Liver (tissue), 9 donors: ENCODE data around the gene KLF8. TPM values are rescaled to one million over a fixed set of nuclear protein-coding genes. Genes with fewer than 3 reads are reported as not detected.

ENCODE experiments used
- DNase-seq: peaks from one replicate; pipeline ENCODE4 v3.0.0-alpha.2; 2017; ENCODE audit warnings: low spot score
- H3K27ac ChIP-seq, 2 donors: one replicate each; pipeline ENCODE4 v1.7.0; 2013; ENCODE audit warnings: inconsistent platforms in 2 of 2, low read length in 2 of 2, control low read depth in 1 of 2, low read depth in 1 of 2, mild to moderate bottlenecking in 1 of 2
- H3K27me3 ChIP-seq, 4 donors: one replicate each; pipeline versions ENCODE4 v1.6.1 to v1.7.0; 2013; ENCODE audit warnings: low read length in 3 of 4, inconsistent platforms in 1 of 4, mild to moderate bottlenecking in 1 of 4, moderate library complexity in 1 of 4; ENCODE audit not compliant: control insufficient read depth in 4 of 4, insufficient read depth in 4 of 4
- H3K36me3 ChIP-seq, 4 donors: one replicate each; pipeline versions ENCODE4 v1.6.1 to v1.7.0; 2013; ENCODE audit warnings: low read length in 3 of 4, mild to moderate bottlenecking in 3 of 4, low read depth in 1 of 4, moderate library complexity in 1 of 4; ENCODE audit not compliant: control insufficient read depth in 4 of 4, insufficient read depth in 3 of 4
- H3K4me1 ChIP-seq, 4 donors: one replicate each; pipeline versions ENCODE4 v1.6.1 to v1.7.0; 2013; ENCODE audit warnings: low read length in 3 of 4, mild to moderate bottlenecking in 3 of 4, moderate library complexity in 1 of 4; ENCODE audit not compliant: control insufficient read depth in 4 of 4, insufficient read depth in 4 of 4
- H3K4me3 ChIP-seq, 3 donors: one replicate each; pipeline versions ENCODE4 v1.6.1 to v1.7.0; 2013; ENCODE audit warnings: low read length in 3 of 3, control low read depth in 1 of 3, low read depth in 1 of 3, mild to moderate bottlenecking in 1 of 3
- H3K9ac ChIP-seq, 2 donors: one replicate each; pipeline ENCODE4 v1.7.0; 2013; ENCODE audit warnings: low read length in 2 of 2, mild to moderate bottlenecking in 2 of 2, moderate library complexity in 2 of 2, control low read depth in 1 of 2, low read depth in 1 of 2
- H3K9me3 ChIP-seq, 4 donors: one replicate each; pipeline versions ENCODE4 v1.6.1 to v1.7.0; 2013; ENCODE audit warnings: low read length in 3 of 4; ENCODE audit not compliant: control insufficient read depth in 4 of 4
- ATF3 ChIP-seq: IDR thresholded peaks from 2 replicates; pipeline ENCODE4 v1.6.1; 2016; ENCODE audit warnings: antibody characterized with exemption
- EGR1 ChIP-seq, 2 donors: IDR thresholded peaks; 2 replicates each; pipeline ENCODE4 v1.6.1; 2016 to 2018; ENCODE audit warnings: antibody characterized with exemption in 2 of 2, low read depth in 2 of 2
- FOXA1 ChIP-seq: IDR thresholded peaks from 2 replicates; pipeline ENCODE4 v1.6.1; 2016; ENCODE audit warnings: antibody characterized with exemption
- FOXA2 ChIP-seq: IDR thresholded peaks from 2 replicates; pipeline ENCODE4 v1.6.1; 2016; ENCODE audit warnings: antibody characterized with exemption
- GABPA ChIP-seq, 2 donors: IDR thresholded peaks in 1 of 2; conservative IDR thresholded peaks in 1 of 2; 2 replicates each; pipeline ENCODE4 v1.6.1; 2016; ENCODE audit warnings: antibody characterized with exemption in 2 of 2, mild to moderate bottlenecking in 1 of 2, moderate library complexity in 1 of 2
- HNF4A ChIP-seq, 2 donors: conservative IDR thresholded peaks; 2 replicates each; pipeline ENCODE4 v1.6.1; 2016; ENCODE audit warnings: antibody characterized with exemption in 2 of 2, mild to moderate bottlenecking in 2 of 2
- HNF4G ChIP-seq: IDR thresholded peaks from 2 replicates; pipeline ENCODE4 v1.6.1; 2016; ENCODE audit warnings: antibody characterized with exemption
- JUND ChIP-seq, 2 donors: IDR thresholded peaks; 2 replicates each; pipeline ENCODE4 v1.6.1; 2016; ENCODE audit warnings: antibody characterized with exemption in 2 of 2
- MAX ChIP-seq: IDR thresholded peaks from 2 replicates; pipeline ENCODE4 v1.6.1; 2016; ENCODE audit warnings: antibody characterized with exemption
- NR2F2 ChIP-seq: IDR thresholded peaks from 2 replicates; pipeline ENCODE4 v1.6.1; 2016; ENCODE audit warnings: antibody characterized with exemption
- RAD21 ChIP-seq, 2 donors: IDR thresholded peaks; 2 replicates each; pipeline ENCODE4 v1.6.1; 2016; ENCODE audit warnings: antibody characterized with exemption in 2 of 2, mild to moderate bottlenecking in 2 of 2
- REST ChIP-seq: IDR thresholded peaks from 2 replicates; pipeline ENCODE4 v1.6.1; 2016; ENCODE audit warnings: antibody characterized with exemption, mild to moderate bottlenecking
- RXRA ChIP-seq, 2 donors: IDR thresholded peaks; 2 replicates each; pipeline ENCODE4 v1.6.1; 2017 to 2018; ENCODE audit warnings: antibody characterized with exemption in 2 of 2, mild to moderate bottlenecking in 1 of 2
- SP1 ChIP-seq: IDR thresholded peaks from 2 replicates; pipeline ENCODE4 v1.6.1; 2018; ENCODE audit warnings: antibody characterized with exemption, mild to moderate bottlenecking
- TAF1 ChIP-seq: conservative IDR thresholded peaks from 2 replicates; pipeline ENCODE4 v1.6.1; 2016; ENCODE audit warnings: antibody characterized with exemption, mild to moderate bottlenecking
- YY1 ChIP-seq: IDR thresholded peaks from 2 replicates; pipeline ENCODE4 v1.6.1; 2016; ENCODE audit warnings: antibody characterized with exemption, mild to moderate bottlenecking
- ZBTB33 ChIP-seq: IDR thresholded peaks from 2 replicates; pipeline ENCODE4 v1.6.1; 2016; ENCODE audit warnings: antibody characterized with exemption
- WGBS: extraction: QIAGEN DNeasy Blood & Tissue Kit; methylation state at CpG from one replicate; pipeline ENCODE4 v1.1.7; 2013; 5-methylcytosine and 5-hydroxymethylcytosine counted together
- polyA plus RNA-seq, 2 donors: library from polyadenylated mRNA; stranded (reverse) in 1 of 2; unstranded in 1 of 2; fragments of 200-250 nt in 1 of 2; fragments of >200 nt in 1 of 2; fragmentation: Nextera tagmentation in 1 of 2; extraction: Ambion mirVana in 1 of 2; gene quantifications; one replicate each; pipeline versions ENCODE4 v1.2.1 to v1.2.3, GENCODE V29; 2013 to 2015
- total RNA-seq, 2 donors: library from RNA; depleted of rRNA; stranded (reverse); fragments of >200 nt; gene quantifications; one replicate each; pipeline ENCODE4 v1.2.3, GENCODE V29; 2014
- donor health status: healthy.
- donor health status: healthy.
- donor health status: healthy.
- donor health status: healthy.
- donor health status: healthy.

Gene KLF8
- total and polyA plus RNA-seq, 4 donors = 0.43 to 1.4 (median 0.71) TPM

GRCh38 chrX:56222473-56223000 lies 9.6 kb upstream of the KLF8 start:
- no peak for TF ChIP-seq REST
- no peak for TF ChIP-seq NR2F2
- no peak for TF ChIP-seq ZBTB33
- TF ChIP-seq FOXA2 = no peak
- no peak for TF ChIP-seq TAF1
- no peak for TF ChIP-seq MAX
- no peak for TF ChIP-seq RXRA (IDR thresholded peaks at IDR 0.05)
- TF ChIP-seq HNF4A (conservative IDR thresholded peaks at IDR 0.05) = no peak
- no peak for TF ChIP-seq YY1
- no peak for TF ChIP-seq SP1
- Histone ChIP-seq H3K4me3 (no peak overlapping the region), H3K27ac (no peak overlapping the region), H3K4me1 (no peaks in the 10 kb centered on the region), H3K9ac (no peak overlapping the region), H3K9me3 (no peaks in the 10 kb centered on the region), H3K27me3 (no peaks in the 10 kb centered on the region), H3K36me3 (no peaks in the 10 kb centered on the region)
- no peak for DNase-seq
- WGBS = 94% methylated on average over 28 of the region's 28 CpGs

GRCh38 chrX:56226980-56227379 lies 5.2 kb upstream of the KLF8 start:
- H3K27ac ChIP-seq = no peak overlapping the region
- H3K9ac ChIP-seq = no peak overlapping the region
- no peaks in the 10 kb centered on the region for H3K27me3 ChIP-seq
- WGBS = 80% methylated on average over 1 of the region's 1 CpG
- no peaks in the 10 kb centered on the region for H3K36me3 ChIP-seq
- TF ChIP-seq SP1 (no peak), ZBTB33 (no peak), YY1 (no peak), REST (no peak), FOXA1 (no peak), GABPA (IDR thresholded peaks at IDR 0.05 in 1 of 2, conservative IDR thresholded peaks at IDR 0.05 in 1 of 2) (no peak), MAX (no peak), RAD21 (IDR thresholded peaks at IDR 0.05) (no peak), FOXA2 (no peak), TAF1 (no peak), ATF3 (no peak), JUND (IDR thresholded peaks at IDR 0.05) (no peak), EGR1 (IDR thresholded peaks at IDR 0.05; ENCODE audit: low read depth in 2 of 2) (no peak), HNF4G (no peak)
- no peak for DNase-seq
- no peak overlapping the region for H3K4me3 ChIP-seq
- no peaks in the 10 kb centered on the region for H3K9me3 ChIP-seq
- no peaks in the 10 kb centered on the region for H3K4me1 ChIP-seq
